GM18951 (cell line): ENCODE measurements around the gene ITPR1.

Source experiments
- POLR2A ChIP-seq: IDR thresholded peaks from 4 replicates; pipeline ENCODE4 v1.6.1; 2011; ENCODE audit warnings: mild to moderate bottlenecking; ENCODE audit not compliant: insufficient read length, insufficient read depth; ENCODE audit errors: extremely low read depth
- in situ Hi-C: fragments of 300-500 bp; cut with MboI; formaldehyde crosslinking; loops from one replicate; pipeline ENCODE4 v1.12.0; 2022; ENCODE audit warnings: low sequenced_read_pairs, mixed read lengths, inconsistent platforms; ENCODE audit not compliant: unreplicated experiment

The ITPR1 gene

DNA sequence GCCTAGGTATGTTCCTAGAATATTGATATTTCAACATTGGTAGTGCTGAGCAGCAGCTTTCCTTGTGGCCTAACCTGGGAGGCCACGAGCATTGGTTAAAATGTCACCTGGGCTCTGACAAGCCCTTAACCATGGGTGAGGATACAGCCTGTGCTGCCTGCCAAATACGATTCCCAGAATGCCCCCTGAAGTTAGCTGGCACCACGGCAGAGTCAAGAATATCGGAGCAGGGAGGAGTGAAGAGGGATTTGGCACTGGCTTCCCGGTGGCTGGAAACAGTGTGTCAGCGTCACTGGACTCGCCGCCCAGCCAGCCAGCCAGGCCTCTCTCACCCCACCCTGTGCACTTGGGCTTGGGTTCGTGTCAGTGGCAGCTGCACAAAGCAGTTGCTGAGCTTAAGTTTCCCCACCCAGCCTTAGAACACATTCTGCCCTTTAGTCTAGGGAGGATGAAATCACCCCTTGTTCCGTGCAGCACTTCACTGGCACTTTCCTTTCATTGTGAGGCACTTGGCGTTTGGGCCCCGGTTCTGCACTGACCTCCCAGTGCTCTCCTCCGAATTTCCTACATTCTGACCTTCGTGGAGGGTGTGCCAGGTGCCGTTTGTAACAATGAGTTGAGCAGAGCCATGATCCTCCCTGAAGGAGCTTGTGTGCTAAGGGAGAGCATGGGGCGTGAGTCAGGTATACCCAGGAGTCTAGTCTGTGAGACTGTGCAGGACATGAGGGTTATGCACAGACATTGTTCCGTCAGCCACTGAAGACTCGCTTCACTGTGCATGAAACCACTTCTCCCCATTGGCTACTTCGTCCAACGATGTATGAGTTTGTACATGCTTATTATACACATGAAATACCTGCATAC, 333.3 kb downstream of the ITPR1 start:
- no peak for TF ChIP-seq POLR2A
- in situ Hi-C loops, result no loop called here

DNA sequence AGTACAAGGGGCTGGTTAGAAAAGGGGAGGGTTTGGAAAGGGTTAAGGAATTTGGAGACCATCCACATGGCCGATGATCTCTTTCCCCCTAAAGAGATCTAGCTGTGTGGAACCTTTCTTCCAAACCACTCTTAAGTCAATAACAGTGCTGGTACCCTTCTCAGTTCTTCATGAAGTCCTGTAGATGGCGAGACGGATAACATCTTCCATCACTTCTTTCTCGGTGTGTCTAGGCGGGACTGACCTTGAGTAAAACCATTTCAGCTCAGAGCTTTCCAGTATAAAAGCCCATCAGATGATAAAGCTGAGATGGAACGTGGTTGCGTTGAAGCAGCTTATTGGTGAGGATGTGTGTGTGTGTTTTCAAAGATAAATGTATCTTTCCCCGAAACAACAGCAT, 334.6 kb downstream of the ITPR1 start:
- no peak for TF ChIP-seq POLR2A
- in situ Hi-C loops, result no loop called here

DNA sequence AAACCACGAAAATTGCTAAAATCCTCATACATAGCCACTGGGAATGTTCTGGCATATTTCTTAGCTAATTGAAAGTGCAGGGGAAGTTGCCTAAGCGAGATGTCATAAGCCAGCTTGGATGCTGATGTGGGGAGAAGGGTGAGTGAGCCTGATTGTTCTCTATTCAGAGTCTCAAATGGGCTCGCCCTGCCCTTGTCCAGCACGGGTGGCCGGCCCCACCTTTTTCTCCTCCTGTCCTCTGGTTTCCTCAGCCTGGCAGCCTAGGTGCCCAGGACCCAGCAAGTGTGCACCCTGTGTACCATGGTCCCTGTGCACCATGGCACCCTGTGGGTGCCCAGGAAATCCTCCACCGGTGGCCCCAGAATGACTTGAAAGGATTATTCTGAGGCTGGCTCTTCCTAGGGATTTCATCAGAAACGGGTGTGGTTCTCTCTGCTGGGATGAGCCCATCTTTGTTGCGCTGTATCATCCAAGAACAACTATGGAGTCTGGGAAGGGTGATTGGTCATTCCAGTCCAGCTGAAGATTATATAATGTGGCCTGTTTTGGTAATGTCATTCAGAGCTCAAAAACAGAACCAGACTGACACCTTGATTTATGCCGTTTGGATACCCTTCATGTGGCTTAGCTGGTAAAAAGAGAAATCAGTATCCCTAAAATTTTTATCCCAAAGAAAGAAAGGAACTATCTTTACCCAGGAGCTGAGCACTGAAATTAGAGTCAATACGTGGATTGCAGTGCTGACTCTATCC, 335.3 kb downstream of the ITPR1 start:
- in situ Hi-C loops, result no loop called here
- no peak for TF ChIP-seq POLR2A

DNA sequence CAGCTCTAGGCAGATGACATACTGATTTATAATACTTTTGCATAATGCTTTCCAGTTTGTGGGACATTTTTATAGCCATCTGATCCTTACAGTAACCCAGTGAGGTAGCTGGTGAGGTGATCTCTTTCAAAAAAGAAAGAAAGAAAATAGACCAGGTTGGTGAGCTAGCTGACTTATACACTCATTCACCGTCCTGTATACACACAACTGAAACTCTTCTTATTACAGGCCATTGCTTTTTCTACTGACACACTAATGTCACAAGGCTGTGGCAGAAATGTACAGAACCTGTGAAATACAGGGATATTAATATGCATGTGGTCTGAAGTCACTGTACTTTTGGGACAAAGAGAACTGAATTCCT, 335.9 kb downstream of the ITPR1 start:
- TF ChIP-seq POLR2A, result no peak
- in situ Hi-C loops, result no loop called here

DNA sequence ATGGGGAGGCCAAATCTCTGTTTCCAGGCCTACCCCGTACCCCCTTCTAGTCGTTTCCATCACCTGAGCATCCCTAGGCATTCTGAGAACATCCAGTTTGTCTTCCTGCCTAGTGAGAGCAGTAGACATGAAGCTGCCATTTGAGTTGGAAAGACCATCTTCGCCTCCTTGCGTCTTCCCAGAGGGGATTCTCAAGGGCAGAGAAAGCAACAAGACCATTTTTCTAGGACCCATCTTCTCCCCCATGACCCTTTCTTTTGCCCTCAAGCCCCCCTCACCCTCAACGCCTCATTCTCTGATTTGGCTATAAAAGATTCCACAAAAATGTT, 337.4 kb downstream of the ITPR1 start:
- TF ChIP-seq POLR2A, result no peak
- in situ Hi-C loops, result no loop called here

DNA sequence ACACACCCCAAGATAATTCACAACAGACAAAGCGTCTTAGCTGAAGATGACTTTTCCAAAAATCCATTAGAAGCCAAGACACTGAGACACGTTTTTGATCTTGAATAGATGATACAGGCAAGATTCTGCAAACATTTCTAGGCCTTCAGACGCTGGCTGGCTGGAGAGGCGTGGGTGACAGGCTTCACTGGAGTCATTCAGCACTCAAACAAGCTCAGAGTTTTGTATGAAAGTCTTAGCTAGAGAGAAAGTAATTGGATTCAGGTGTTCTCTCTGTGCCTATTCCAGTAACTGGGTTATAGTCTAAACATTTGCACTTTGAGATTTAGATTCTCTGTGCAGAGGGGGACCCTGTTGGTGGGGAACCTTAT, 338.4 kb downstream of the ITPR1 start:
- in situ Hi-C loops, result no loop called here
- no peak for TF ChIP-seq POLR2A

DNA sequence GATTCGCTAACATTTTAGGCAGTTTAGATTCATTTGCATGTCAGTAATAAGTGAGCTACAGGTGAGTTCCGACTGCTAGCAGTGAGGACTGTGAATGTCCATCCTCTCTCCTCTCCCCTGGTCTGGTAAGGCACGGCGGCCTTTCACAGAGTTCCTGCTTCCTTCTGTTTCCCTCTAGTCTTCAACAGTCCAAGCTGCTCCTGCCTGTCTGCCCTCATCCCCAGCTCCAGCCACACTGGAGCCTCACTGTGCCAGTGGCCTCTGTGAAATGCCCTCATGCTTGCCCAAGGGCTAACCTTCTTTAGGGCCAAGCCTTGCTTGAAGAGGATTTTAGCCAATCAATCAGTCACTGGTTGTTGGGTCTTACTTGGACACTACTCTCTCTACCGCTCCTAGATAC, 340.3 kb downstream of the ITPR1 start:
- no peak for TF ChIP-seq POLR2A
- in situ Hi-C loops, result no loop called here

DNA sequence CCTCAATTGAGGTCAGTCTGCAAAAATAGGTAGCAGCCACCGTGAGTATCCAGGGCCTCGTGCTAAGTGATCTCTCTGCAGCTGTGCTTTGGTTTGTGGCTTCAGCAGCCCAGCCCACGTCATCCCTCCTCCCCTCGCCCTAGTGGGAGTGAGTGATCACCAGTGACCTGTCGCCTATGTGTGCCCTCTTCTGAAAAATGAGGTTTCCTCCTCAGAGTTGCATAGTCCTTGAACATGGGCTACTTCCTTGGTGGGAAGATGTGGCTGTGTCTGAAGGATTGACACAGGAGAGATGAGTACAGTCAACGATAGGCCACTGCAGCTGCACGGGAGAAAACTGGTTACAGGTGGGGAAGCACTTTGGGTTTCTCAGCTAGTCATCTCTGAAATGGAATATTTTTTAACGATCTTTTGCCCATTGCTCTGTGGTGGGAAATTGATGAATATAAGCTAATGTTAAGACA, 341.3 kb downstream of the ITPR1 start:
- in situ Hi-C loops, result no loop called here
- no peak for TF ChIP-seq POLR2A

DNA sequence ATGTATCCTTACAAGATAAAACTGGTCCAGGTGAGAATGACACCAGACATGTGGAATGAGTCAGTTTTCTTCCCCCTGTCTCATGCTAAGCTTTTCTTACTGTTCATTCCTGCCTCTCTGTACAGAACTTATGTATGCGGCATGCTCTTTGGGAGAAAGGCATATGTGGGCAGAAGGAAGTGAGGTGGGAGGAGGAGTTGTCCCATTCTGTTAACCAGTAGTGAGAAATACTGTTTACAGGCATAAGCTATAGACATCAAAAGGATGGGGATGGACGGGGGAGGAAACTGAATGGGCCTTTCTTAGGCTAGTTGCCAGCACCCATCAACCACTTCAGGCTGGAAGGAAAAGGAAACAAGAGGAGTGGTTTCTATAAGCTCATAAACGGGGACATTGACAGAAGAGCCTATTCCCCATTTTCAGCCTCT, 342.5 kb downstream of the ITPR1 start:
- TF ChIP-seq POLR2A, result no peak
- in situ Hi-C loops, result no loop called here

DNA sequence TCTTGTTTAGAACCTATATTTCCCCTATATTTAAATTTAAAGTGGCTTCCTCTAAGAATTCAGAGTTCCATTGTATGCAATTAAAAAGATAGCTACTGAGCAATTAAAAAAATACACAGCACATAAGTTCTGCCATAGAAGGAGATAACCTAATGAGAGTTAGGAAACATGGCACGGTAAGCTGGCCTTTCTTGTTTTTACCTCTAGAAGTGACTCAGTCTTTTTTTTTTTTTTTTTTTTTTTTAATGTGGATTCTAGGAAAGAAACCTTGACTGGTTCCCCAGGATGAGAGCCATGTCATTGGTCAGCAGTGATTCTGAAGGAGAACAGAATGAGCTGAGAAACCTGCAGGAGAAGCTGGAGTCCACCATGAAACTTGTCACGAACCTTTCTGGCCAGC, 343.4 kb downstream of the ITPR1 start:
- in situ Hi-C loops, result no loop called here
- TF ChIP-seq POLR2A, result no peak

DNA sequence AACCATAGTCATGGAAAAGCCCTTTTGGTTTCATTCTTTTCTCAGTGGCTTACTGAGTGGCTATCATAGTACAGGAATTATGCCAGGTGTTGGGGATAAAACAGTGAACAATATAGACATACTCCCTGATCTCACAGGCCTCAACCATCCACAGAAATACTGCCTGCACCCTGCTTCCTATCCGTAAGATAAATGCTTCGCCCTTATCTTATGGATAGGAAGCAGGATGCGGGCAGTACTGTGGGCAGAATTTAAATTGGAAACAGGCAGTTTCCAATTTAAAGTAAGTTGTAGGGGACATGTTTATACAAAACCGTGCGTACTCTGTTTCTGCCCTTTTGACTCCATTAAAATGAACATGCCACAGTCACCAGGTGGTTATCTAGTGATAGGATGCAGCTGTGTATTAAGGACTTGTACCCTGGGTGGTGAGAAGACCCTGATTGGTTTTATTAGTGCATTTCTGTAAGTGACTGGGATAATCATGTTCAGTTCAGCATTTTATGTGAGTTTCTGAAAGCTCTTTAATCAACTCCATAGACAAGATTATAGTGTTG, 344.3 kb downstream of the ITPR1 start:
- in situ Hi-C loops, result no loop called here
- no peak for TF ChIP-seq POLR2A

DNA sequence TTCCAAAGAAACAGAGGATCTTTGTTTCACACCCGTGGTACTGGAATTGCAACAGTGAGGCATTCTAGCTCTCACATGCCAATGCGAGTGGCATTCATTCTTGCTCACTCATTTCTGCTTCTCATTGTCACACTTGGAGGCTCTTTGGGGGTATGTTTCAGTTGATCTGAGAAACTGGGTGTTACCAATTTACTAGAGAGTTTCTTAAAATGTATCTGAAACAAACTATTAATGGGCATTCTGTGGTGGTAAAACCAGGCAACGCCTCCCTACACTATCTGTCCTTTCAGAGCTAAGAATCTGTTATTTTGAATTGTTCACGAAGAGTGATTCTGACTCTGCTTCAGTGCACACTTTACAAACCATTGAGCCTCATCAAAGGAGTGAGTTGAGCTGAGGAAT, 345.5 kb downstream of the ITPR1 start:
- in situ Hi-C loops, result no loop called here
- TF ChIP-seq POLR2A, result no peak

DNA sequence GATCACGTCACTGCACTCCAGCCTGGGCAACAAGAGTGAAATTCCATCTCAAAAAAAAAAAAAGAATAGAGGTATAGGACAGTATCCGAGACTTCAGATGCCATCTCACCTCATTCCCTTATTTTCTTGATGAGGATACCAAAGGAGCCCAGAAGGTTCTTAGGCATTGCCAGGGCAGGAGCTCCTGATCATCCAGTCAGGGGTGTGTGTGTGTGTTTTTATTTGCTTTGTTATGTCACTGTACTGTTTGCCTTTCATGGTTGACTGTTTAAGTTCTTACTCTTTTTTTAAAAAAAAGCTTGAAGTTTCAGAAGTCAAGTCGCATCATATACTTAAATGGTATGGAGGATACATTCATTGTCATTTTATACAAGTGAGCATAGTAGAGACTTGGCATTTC, 346.1 kb downstream of the ITPR1 start:
- in situ Hi-C loops, result no loop called here
- TF ChIP-seq POLR2A, result no peak

DNA sequence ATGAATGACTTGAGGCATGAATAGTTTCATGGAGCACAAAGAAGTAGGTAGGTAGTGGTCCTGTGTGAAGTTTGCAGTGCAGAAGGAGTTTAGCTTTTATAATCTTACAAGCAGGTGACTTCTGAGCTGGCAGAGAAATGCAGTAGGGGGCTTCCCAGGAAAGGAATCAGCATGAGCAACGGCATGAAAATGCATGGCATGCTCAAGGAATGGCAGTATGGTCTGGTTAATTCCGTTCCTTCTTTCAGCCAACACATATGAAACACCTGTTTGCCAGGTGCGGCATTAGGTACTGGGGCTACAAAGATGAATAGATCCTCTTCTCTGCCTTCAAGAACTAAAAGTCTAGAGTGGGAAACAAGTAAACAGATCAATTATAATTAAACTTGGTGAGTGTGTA, 348.1 kb downstream of the ITPR1 start:
- no peak for TF ChIP-seq POLR2A

DNA sequence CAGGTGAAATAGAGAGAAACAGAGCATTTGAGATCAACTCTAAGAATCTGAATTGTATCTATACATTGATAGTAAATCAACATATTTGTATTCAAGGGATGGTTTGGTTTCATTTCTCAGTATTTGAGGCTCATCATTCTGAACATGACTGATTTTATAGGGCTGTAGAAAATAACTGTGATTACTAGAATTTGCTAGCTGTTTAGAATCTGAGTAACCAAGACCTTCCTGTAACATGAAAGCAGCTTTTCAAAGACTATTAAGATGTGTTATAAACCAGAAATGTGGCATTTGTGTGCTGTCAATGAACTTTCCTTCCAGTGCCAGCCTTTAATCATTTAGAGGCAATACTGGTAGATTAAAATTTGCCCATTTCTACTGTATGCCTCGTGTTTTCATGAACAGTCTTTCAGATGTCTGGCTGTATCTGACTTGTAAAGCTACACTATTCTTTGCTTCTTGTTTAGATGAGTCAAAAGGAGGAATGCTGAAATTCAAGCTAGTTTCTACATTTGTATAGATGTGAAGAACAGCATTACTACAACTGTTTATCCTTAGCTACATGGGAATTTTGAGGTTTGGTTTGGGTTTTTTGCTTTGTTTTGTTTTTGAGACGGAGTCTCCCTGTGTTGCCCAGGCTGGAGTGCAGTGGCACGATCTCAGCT, 348.8 kb downstream of the ITPR1 start:
- no peak for TF ChIP-seq POLR2A
- in situ Hi-C loops, result loop anchor here (10.0 kb wide), 1 partner anchor 133 kb away; the partner anchor contains the start of gene BHLHE40

More for the DNA sequence above, 348.1 kb downstream of the ITPR1 start:
- in situ Hi-C loops, result loop anchor here (10.0 kb wide), 1 partner anchor 134 kb away; the partner anchor contains the start of gene BHLHE40
